GM12892 (cell line): ENCODE measurements around the gene PRKN.

Source experiments
- POLR2A ChIP-seq: IDR thresholded peaks from 2 replicates; pipeline ENCODE4 v1.6.1; 2011; ENCODE audit warnings: low read depth, low read length, control low read depth
- POLR2AphosphoS5 ChIP-seq: IDR thresholded peaks from 2 replicates; pipeline ENCODE4 v1.6.1; 2011; ENCODE audit warnings: low read depth, low read length, control low read depth

DNA sequence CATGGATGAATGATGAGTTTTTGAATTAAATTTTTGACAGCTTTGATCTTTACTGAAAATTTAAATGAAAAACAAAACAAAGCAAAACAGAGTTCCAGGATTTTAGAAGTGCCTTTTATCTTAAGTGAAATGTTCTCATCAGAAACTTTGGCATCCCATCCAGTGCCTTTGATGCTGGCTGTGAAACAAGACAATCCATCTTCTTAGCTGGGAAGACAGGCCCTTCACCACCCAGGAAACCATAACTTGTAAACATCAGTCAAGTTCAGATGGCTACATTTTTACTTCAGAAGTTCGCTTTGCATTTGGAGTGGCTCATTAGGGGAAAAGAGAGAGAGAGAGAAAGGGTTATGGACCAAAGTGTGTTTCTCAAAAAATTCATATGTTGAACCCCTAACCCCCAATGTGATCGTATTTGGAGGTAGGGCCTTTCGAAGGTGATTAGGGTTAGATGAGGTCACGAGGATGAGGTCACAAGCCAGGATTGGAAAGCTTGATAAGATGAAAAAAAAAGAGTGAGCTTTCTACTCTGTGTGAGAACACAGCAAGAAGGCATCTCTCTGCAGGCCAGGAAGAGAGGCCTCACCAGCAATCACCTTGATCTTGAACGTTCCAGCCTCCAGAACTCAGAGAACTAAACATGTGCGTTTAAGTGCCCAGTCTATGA lies 366.5 kb downstream of the PRKN start:
- TF ChIP-seq POLR2A: no peak
- no peak for TF ChIP-seq POLR2AphosphoS5
